ENCODE measurements around the gene TOR3A. TPM values are rescaled to one million over a fixed set of nuclear protein-coding genes. Genes with fewer than 3 reads are reported as not detected.

The TOR3A gene
- total and polyA plus RNA-seq, 2 donors, result 20.5 to 37.5 TPM

- Histone ChIP-seq H3K36me3 (ENCODE audit: insufficient read depth) (peaks cover 4% of the 10 kb centered on the region), H3K27ac (ENCODE audit: low read depth) (no peak overlapping the region), H3K4me3 (ENCODE audit: low read depth, low read length) (no peak overlapping the region), H3K4me1 (ENCODE audit: insufficient read depth) (no peaks in the 10 kb centered on the region)
- DNase-seq (ENCODE audit: extremely low spot score), result no peak
- WGBS, result 97% methylated on average over 1 of the region's 1 CpG
Measured at GRCh38 chr1:179048339-179049124, 33.3 kb upstream of the TOR3A start.

GRCh38 chr1:179052776-179053175, 29.1 kb upstream of the TOR3A start:
- Histone ChIP-seq H3K4me3 (ENCODE audit: low read depth, low read length) (no peak overlapping the region), H3K36me3 (ENCODE audit: insufficient read depth) (peaks cover 5% of the 10 kb centered on the region), H3K4me1 (ENCODE audit: insufficient read depth) (no peaks in the 10 kb centered on the region), H3K27ac (ENCODE audit: low read depth) (no peak overlapping the region)
- DNase-seq (ENCODE audit: extremely low spot score), result no peak
- 91% methylated on average over 2 of the region's 2 CpGs for WGBS

- no peak overlapping the region for H3K4me3 ChIP-seq (ENCODE audit: low read depth, low read length)
- WGBS, result 82% methylated on average over 2 of the region's 2 CpGs
- no peak overlapping the region for H3K27ac ChIP-seq (ENCODE audit: low read depth)
- H3K36me3 ChIP-seq (ENCODE audit: insufficient read depth), result peaks cover 3% of the 10 kb centered on the region
- DNase-seq (ENCODE audit: extremely low spot score), result no peak
- no peaks in the 10 kb centered on the region for H3K4me1 ChIP-seq (ENCODE audit: insufficient read depth)
Measured at GRCh38 chr1:179053486-179053885, 28.4 kb upstream of the TOR3A start.

- Histone ChIP-seq H3K4me1 (ENCODE audit: insufficient read depth) (no peaks in the 10 kb centered on the region), H3K36me3 (ENCODE audit: insufficient read depth) (peaks cover 3% of the 10 kb centered on the region), H3K27ac (ENCODE audit: low read depth) (no peak overlapping the region), H3K4me3 (ENCODE audit: low read depth, low read length) (no peak overlapping the region)
- no peak for DNase-seq (ENCODE audit: extremely low spot score)
- 96% methylated on average over 2 of the region's 2 CpGs for WGBS
Measured at GRCh38 chr1:179055937-179056336, 25.9 kb upstream of the TOR3A start.

GRCh38 chr1:179058487-179059483, 23.1 kb upstream of the TOR3A start:
- no peaks in the 10 kb centered on the region for H3K4me1 ChIP-seq (ENCODE audit: insufficient read depth)

GRCh38 chr1:179061360-179062282, 20.2 kb upstream of the TOR3A start:
- H3K4me1 ChIP-seq (ENCODE audit: insufficient read depth), result no peaks in the 10 kb centered on the region
- no peak overlapping the region for H3K27ac ChIP-seq (ENCODE audit: low read depth)
- H3K4me3 ChIP-seq (ENCODE audit: low read depth, low read length), result no peak overlapping the region
- 94% methylated on average over 8 of the region's 8 CpGs for WGBS
- no peak for DNase-seq (ENCODE audit: extremely low spot score)
- H3K36me3 ChIP-seq (ENCODE audit: insufficient read depth), result no peaks in the 10 kb centered on the region

More at GRCh38 chr1:179058487-179059483, 23.1 kb upstream of the TOR3A start:
- Histone ChIP-seq H3K36me3 (ENCODE audit: insufficient read depth) (peaks cover 3% of the 10 kb centered on the region), H3K4me3 (ENCODE audit: low read depth, low read length) (no peak overlapping the region), H3K27ac (ENCODE audit: low read depth) (no peak overlapping the region)
- no peak for DNase-seq (ENCODE audit: extremely low spot score)
- WGBS, result 92% methylated on average over 3 of the region's 3 CpGs

- DNase-seq (ENCODE audit: extremely low spot score), result no peak
- Histone ChIP-seq H3K27ac (ENCODE audit: low read depth) (no peak overlapping the region), H3K4me3 (ENCODE audit: low read depth, low read length) (no peak overlapping the region), H3K36me3 (ENCODE audit: insufficient read depth) (no peaks in the 10 kb centered on the region), H3K4me1 (ENCODE audit: insufficient read depth) (no peaks in the 10 kb centered on the region)
- WGBS, result 98% methylated on average over 4 of the region's 4 CpGs
Measured at GRCh38 chr1:179066471-179066870, 15.4 kb upstream of the TOR3A start.

- no peak for DNase-seq (ENCODE audit: extremely low spot score)
- Histone ChIP-seq H3K36me3 (ENCODE audit: insufficient read depth) (no peaks in the 10 kb centered on the region), H3K4me1 (ENCODE audit: insufficient read depth) (peaks cover 3% of the 10 kb centered on the region), H3K4me3 (ENCODE audit: low read depth, low read length) (no peak overlapping the region), H3K27ac (ENCODE audit: low read depth) (no peak overlapping the region)
- 86% methylated on average over 7 of the region's 7 CpGs for WGBS
Measured at GRCh38 chr1:179077396-179077795, 4.5 kb upstream of the TOR3A start.

GRCh38 chr1:179079113-179079761, 2.6 kb upstream of the TOR3A start:
- Histone ChIP-seq H3K36me3 (ENCODE audit: insufficient read depth) (no peaks in the 10 kb centered on the region), H3K4me1 (ENCODE audit: insufficient read depth) (peaks cover 3% of the 10 kb centered on the region), H3K27ac (ENCODE audit: low read depth) (no peak overlapping the region), H3K4me3 (ENCODE audit: low read depth, low read length) (no peak overlapping the region)
- 52% methylated on average over 18 of the region's 18 CpGs for whole genome bisulfite sequencing
- DNase-seq (ENCODE audit: extremely low spot score), result peak; percentile 60

GRCh38 chr1:179080866-179081686, 794 bp upstream of the TOR3A start:
- DNase-seq (ENCODE audit: extremely low spot score), result no peak
- H3K4me1 ChIP-seq (ENCODE audit: insufficient read depth), result peaks cover 3% of the 10 kb centered on the region
- whole genome bisulfite sequencing, result 35% methylated on average over 18 of the region's 18 CpGs
- H3K36me3 ChIP-seq (ENCODE audit: insufficient read depth), result no peaks in the 10 kb centered on the region
- no peak overlapping the region for H3K27ac ChIP-seq (ENCODE audit: low read depth)
- H3K4me3 ChIP-seq (ENCODE audit: low read depth, low read length), result peak overlapping the region; percentile 76

- Histone ChIP-seq H3K27ac (ENCODE audit: low read depth) (peak overlapping the region; percentile 65), H3K4me3 (ENCODE audit: low read depth, low read length) (peak overlapping the region; percentile 76), H3K4me1 (ENCODE audit: insufficient read depth) (peaks cover 3% of the 10 kb centered on the region), H3K36me3 (ENCODE audit: insufficient read depth) (no peaks in the 10 kb centered on the region)
- DNase-seq (ENCODE audit: extremely low spot score), result no peak
- WGBS, result under 1% methylated on average over 52 of the region's 52 CpGs
Measured at GRCh38 chr1:179082333-179082998, 596 bp downstream of the TOR3A start.

- WGBS, result 16% methylated on average over 3 of the region's 3 CpGs
- no peaks in the 10 kb centered on the region for H3K36me3 ChIP-seq (ENCODE audit: insufficient read depth)
- peak overlapping the region; percentile 76 for H3K4me3 ChIP-seq (ENCODE audit: low read depth, low read length)
- H3K27ac ChIP-seq (ENCODE audit: low read depth), result no peak overlapping the region
- DNase-seq (ENCODE audit: extremely low spot score), result no peak
- peaks cover 3% of the 10 kb centered on the region for H3K4me1 ChIP-seq (ENCODE audit: insufficient read depth)
Measured at GRCh38 chr1:179082999-179083335, 1.1 kb downstream of the TOR3A start.
